HCT116 (cell line): Measurements from ENCODE around the gene OR4F6.

Experiments used
- CBX3 ChIP-seq: IDR thresholded peaks from 2 replicates; pipeline ENCODE4 v1.6.1; 2012; ENCODE audit warnings: low read depth
- POLR2A ChIP-seq: IDR thresholded peaks from 2 replicates; pipeline ENCODE4 v1.7.0; 2011; ENCODE audit warnings: borderline replicate concordance; ENCODE audit not compliant: insufficient read depth, insufficient read length; ENCODE audit errors: extremely low read depth
- SIN3A ChIP-seq: IDR thresholded peaks from 2 replicates; pipeline ENCODE4 v1.6.1; 2012; ENCODE audit warnings: low read depth
- TCF7L2 ChIP-seq: IDR thresholded peaks from 2 replicates; pipeline ENCODE4 v1.7.0; 2011; ENCODE audit warnings: borderline replicate concordance, inconsistent platforms; ENCODE audit not compliant: insufficient read depth, insufficient read length; ENCODE audit errors: extremely low read depth
- YY1 ChIP-seq: IDR thresholded peaks from 2 replicates; pipeline ENCODE4 v1.6.1; 2011; ENCODE audit warnings: low read length, low read depth, moderate library complexity, mild to moderate bottlenecking; ENCODE audit not compliant: insufficient replicate concordance; ENCODE audit errors: extremely low read depth
- ZFX ChIP-seq: fragments of 450-650 bp; IDR thresholded peaks from 2 replicates; pipeline ENCODE4 v1.6.1; 2017
- TF ChIP-seq, protein P1 (sequence below), 3 experiments: fragments of 200-600 bp in 1 of 3; sonication (generic) in 1 of 3; IDR thresholded peaks in 2 of 3; conservative IDR thresholded peaks in 1 of 3; 2 replicates each; pipeline ENCODE4 v1.5.1; 2012 to 2017; ENCODE audit warnings: low read depth in 2 of 3, low read length in 2 of 3, antibody characterized with exemption in 1 of 3, borderline replicate concordance in 1 of 3, control low read depth in 1 of 3, mild to moderate bottlenecking in 1 of 3, mixed read lengths in 1 of 3, mixed run types in 1 of 3, moderate library complexity in 1 of 3; ENCODE audit not compliant: insufficient read depth in 1 of 3
- TF ChIP-seq, protein P2 (sequence below): IDR thresholded peaks from 2 replicates; pipeline ENCODE4 v1.6.1; 2011; ENCODE audit warnings: mild to moderate bottlenecking, low read length, moderate library complexity; ENCODE audit not compliant: insufficient replicate concordance; ENCODE audit errors: extremely low read depth
- TF ChIP-seq, protein P3 (sequence below): IDR thresholded peaks from 2 replicates; pipeline ENCODE4 v1.6.1; 2012; ENCODE audit warnings: low read depth

DNA sequence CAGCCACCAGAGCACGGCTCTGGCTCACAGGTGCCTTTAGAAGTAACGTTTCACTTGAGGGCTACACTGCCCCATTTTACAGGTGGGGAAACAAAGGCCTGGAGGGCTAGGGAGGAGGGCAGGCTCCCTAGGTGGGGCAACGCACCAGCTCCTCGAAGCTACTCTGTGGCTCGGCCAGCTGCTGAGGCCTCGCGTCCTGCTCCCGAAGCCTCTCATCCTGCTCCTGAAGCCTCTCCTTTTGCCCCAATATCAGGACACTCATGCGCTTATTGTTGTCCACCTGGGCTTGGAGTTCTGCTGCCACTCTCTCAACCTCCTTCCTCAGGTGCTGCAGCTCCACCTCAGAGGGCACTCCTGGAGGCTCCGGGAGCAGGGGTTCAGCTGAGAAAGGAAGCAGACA, 28.2 kb upstream of the OR4F6 start:
- TF ChIP-seq, protein P1, sequence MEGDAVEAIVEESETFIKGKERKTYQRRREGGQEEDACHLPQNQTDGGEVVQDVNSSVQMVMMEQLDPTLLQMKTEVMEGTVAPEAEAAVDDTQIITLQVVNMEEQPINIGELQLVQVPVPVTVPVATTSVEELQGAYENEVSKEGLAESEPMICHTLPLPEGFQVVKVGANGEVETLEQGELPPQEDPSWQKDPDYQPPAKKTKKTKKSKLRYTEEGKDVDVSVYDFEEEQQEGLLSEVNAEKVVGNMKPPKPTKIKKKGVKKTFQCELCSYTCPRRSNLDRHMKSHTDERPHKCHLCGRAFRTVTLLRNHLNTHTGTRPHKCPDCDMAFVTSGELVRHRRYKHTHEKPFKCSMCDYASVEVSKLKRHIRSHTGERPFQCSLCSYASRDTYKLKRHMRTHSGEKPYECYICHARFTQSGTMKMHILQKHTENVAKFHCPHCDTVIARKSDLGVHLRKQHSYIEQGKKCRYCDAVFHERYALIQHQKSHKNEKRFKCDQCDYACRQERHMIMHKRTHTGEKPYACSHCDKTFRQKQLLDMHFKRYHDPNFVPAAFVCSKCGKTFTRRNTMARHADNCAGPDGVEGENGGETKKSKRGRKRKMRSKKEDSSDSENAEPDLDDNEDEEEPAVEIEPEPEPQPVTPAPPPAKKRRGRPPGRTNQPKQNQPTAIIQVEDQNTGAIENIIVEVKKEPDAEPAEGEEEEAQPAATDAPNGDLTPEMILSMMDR (IDR thresholded peaks at IDR 0.05 in 2 of 3, conservative IDR thresholded peaks at IDR 0.05 in 1 of 3; ENCODE audit: borderline replicate concordance in 1 of 3, insufficient read depth in 1 of 3, low read depth in 2 of 3, low read length in 2 of 3), result no peak
- TF ChIP-seq SIN3A (no peak), TCF7L2 (no peak), ZFX (no peak), YY1 (no peak), POLR2A (no peak), CBX3 (no peak)
- TF ChIP-seq, protein P2, sequence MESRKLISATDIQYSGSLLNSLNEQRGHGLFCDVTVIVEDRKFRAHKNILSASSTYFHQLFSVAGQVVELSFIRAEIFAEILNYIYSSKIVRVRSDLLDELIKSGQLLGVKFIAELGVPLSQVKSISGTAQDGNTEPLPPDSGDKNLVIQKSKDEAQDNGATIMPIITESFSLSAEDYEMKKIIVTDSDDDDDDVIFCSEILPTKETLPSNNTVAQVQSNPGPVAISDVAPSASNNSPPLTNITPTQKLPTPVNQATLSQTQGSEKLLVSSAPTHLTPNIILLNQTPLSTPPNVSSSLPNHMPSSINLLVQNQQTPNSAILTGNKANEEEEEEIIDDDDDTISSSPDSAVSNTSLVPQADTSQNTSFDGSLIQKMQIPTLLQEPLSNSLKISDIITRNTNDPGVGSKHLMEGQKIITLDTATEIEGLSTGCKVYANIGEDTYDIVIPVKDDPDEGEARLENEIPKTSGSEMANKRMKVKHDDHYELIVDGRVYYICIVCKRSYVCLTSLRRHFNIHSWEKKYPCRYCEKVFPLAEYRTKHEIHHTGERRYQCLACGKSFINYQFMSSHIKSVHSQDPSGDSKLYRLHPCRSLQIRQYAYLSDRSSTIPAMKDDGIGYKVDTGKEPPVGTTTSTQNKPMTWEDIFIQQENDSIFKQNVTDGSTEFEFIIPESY, result no peak
- TF ChIP-seq, protein P3, sequence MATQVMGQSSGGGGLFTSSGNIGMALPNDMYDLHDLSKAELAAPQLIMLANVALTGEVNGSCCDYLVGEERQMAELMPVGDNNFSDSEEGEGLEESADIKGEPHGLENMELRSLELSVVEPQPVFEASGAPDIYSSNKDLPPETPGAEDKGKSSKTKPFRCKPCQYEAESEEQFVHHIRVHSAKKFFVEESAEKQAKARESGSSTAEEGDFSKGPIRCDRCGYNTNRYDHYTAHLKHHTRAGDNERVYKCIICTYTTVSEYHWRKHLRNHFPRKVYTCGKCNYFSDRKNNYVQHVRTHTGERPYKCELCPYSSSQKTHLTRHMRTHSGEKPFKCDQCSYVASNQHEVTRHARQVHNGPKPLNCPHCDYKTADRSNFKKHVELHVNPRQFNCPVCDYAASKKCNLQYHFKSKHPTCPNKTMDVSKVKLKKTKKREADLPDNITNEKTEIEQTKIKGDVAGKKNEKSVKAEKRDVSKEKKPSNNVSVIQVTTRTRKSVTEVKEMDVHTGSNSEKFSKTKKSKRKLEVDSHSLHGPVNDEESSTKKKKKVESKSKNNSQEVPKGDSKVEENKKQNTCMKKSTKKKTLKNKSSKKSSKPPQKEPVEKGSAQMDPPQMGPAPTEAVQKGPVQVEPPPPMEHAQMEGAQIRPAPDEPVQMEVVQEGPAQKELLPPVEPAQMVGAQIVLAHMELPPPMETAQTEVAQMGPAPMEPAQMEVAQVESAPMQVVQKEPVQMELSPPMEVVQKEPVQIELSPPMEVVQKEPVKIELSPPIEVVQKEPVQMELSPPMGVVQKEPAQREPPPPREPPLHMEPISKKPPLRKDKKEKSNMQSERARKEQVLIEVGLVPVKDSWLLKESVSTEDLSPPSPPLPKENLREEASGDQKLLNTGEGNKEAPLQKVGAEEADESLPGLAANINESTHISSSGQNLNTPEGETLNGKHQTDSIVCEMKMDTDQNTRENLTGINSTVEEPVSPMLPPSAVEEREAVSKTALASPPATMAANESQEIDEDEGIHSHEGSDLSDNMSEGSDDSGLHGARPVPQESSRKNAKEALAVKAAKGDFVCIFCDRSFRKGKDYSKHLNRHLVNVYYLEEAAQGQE, result no peak
